ENCODE data around the gene KCNN2.

The KCNN2 gene

DNA sequence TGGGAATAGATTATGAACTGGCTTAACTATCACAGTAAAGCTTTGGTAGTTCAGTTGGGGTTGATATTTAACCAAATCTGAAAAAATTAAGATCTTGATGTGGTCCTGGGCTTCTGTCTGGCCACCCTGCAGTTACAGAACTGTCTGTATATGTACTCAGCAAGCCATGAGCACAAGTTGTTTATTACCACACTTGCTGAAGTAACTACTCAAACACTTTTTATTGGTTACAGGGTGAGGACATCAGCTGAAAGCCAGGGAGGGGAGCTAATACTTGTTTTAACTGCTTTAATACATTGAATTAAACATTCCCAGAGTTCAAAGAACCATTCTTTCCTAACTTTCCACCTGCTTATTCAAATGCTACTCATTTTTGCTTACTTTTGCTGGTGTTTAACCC lies 29.4 kb upstream of the KCNN2 start:
- no peak overlapping the region for H4K8ac ChIP-seq (ENCODE audit: low read depth, low read length)
- no peak overlapping the region for H2BK12ac ChIP-seq (ENCODE audit: low read length)
- H3K36me3 ChIP-seq (ENCODE audit: control insufficient read depth in 1 of 2, insufficient read depth in 2 of 2, low read length in 2 of 2): no peaks in the 10 kb centered on the region
- no peak overlapping the region for H3K23ac ChIP-seq (ENCODE audit: low read length)
- no peak overlapping the region for H3K27ac ChIP-seq (ENCODE audit: low read depth, low read length)
- H3K4ac ChIP-seq (ENCODE audit: low read depth, low read length): no peak overlapping the region
- no peaks in the 10 kb centered on the region for H3K27me3 ChIP-seq (ENCODE audit: insufficient read depth, low read length)
- no peak overlapping the region for H4K12ac ChIP-seq (ENCODE audit: low read depth, low read length)
- H2AK5ac ChIP-seq (ENCODE audit: low read length): no peak overlapping the region
- no peaks in the 10 kb centered on the region for H3K79me1 ChIP-seq (ENCODE audit: low read length)
- DNase-seq: no peak
- H4K91ac ChIP-seq (ENCODE audit: low read depth, low read length): no peak overlapping the region
- no peaks in the 10 kb centered on the region for H3K79me2 ChIP-seq (ENCODE audit: control insufficient read depth, insufficient read depth, low read length, poor library complexity)
- no peak overlapping the region for H2AFZ ChIP-seq (ENCODE audit: insufficient read depth, low read length, poor library complexity)
- H3K9me3 ChIP-seq (ENCODE audit: insufficient read depth, low read depth, low read length): no peaks in the 10 kb centered on the region
- no peaks in the 10 kb centered on the region for H3K4me1 ChIP-seq (ENCODE audit: control insufficient read depth in 1 of 2, insufficient read depth in 2 of 2, low read length in 2 of 2)
- H3K4me2 ChIP-seq (ENCODE audit: low read length): no peak overlapping the region
- H2BK120ac ChIP-seq (ENCODE audit: insufficient read depth, low read length, poor library complexity): no peak overlapping the region
- H3K9ac ChIP-seq (ENCODE audit: low read length): no peak overlapping the region
- H3K18ac ChIP-seq (ENCODE audit: low read length): no peak overlapping the region
- H2BK5ac ChIP-seq (ENCODE audit: low read depth, low read length, poor library complexity): no peak overlapping the region
- H3K4me3 ChIP-seq (ENCODE audit: low read depth, low read length): no peak overlapping the region
- no peak overlapping the region for H3K14ac ChIP-seq (ENCODE audit: low read length)

DNA sequence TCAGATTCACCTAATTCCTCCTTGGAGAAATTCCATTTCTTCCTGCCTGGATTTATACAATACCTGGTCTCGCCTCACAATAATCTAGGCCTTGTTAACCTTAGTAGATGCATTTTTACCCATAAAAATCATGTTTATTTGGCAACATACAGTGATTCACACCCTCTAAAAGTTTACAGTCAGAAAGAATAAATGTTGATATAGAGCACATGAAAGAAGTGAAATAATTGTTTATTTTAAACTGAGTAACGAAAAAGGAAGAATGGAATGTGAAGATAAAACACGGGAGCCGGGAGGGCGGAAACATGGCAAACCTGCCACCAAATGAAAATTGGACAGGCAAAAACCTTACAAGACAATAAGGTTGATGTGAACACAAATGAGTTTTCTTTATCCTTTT lies 28.9 kb upstream of the KCNN2 start:
- Histone ChIP-seq H3K79me2 (ENCODE audit: control insufficient read depth, insufficient read depth, low read length, poor library complexity) (no peaks in the 10 kb centered on the region), H2BK5ac (ENCODE audit: low read depth, low read length, poor library complexity) (no peak overlapping the region), H3K36me3 (ENCODE audit: control insufficient read depth in 1 of 2, insufficient read depth in 2 of 2, low read length in 2 of 2) (no peaks in the 10 kb centered on the region), H3K14ac (ENCODE audit: low read length) (no peak overlapping the region), H4K91ac (ENCODE audit: low read depth, low read length) (no peak overlapping the region), H4K12ac (ENCODE audit: low read depth, low read length) (no peak overlapping the region), H2AK5ac (ENCODE audit: low read length) (no peak overlapping the region), H2BK120ac (ENCODE audit: insufficient read depth, low read length, poor library complexity) (no peak overlapping the region), H4K8ac (ENCODE audit: low read depth, low read length) (no peak overlapping the region), H2AFZ (ENCODE audit: insufficient read depth, low read length, poor library complexity) (no peak overlapping the region), H3K9ac (ENCODE audit: low read length) (no peak overlapping the region), H3K27me3 (ENCODE audit: insufficient read depth, low read length) (no peaks in the 10 kb centered on the region), H3K4me1 (ENCODE audit: control insufficient read depth in 1 of 2, insufficient read depth in 2 of 2, low read length in 2 of 2) (no peaks in the 10 kb centered on the region), H3K4me3 (ENCODE audit: low read depth, low read length) (no peak overlapping the region), H3K9me3 (ENCODE audit: insufficient read depth, low read depth, low read length) (no peaks in the 10 kb centered on the region), H3K79me1 (ENCODE audit: low read length) (no peaks in the 10 kb centered on the region), H3K23ac (ENCODE audit: low read length) (no peak overlapping the region), H3K18ac (ENCODE audit: low read length) (no peak overlapping the region), H3K27ac (ENCODE audit: low read depth, low read length) (no peak overlapping the region), H3K4me2 (ENCODE audit: low read length) (no peak overlapping the region), H2BK12ac (ENCODE audit: low read length) (no peak overlapping the region), H3K4ac (ENCODE audit: low read depth, low read length) (no peak overlapping the region)
- DNase-seq: no peak
- 100% methylated on average over 3 of the region's 5 CpGs for WGBS (ENCODE audit: extremely low coverage, insufficient coverage, insufficient read length)

DNA sequence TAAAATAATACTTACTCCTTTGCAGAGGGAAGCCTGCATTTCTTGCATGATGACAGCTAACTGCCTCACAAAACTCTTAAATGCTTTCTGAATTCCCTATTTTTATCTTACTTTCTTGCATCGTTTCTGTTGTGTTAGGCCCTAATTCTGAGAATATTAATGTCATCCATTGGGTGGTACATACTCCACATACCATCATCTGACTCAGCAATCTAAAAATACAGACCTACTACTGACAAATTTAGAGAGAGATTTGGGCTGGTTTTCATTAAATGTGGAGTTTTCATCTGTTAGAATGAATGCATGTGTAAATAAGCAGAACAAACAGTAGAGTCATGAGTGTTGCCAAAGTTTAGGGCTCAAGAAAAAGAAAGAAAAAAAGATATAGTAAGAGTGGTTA lies 26.5 kb upstream of the KCNN2 start:
- H3K18ac ChIP-seq (ENCODE audit: low read length): no peak overlapping the region
- H3K79me1 ChIP-seq (ENCODE audit: low read length): no peaks in the 10 kb centered on the region
- no peak overlapping the region for H2AFZ ChIP-seq (ENCODE audit: insufficient read depth, low read length, poor library complexity)
- no peaks in the 10 kb centered on the region for H3K9me3 ChIP-seq (ENCODE audit: insufficient read depth, low read depth, low read length)
- no peaks in the 10 kb centered on the region for H3K27me3 ChIP-seq (ENCODE audit: insufficient read depth, low read length)
- H3K36me3 ChIP-seq (ENCODE audit: control insufficient read depth in 1 of 2, insufficient read depth in 2 of 2, low read length in 2 of 2): no peaks in the 10 kb centered on the region
- no peak overlapping the region for H2BK5ac ChIP-seq (ENCODE audit: low read depth, low read length, poor library complexity)
- no peak overlapping the region for H3K4me3 ChIP-seq (ENCODE audit: low read depth, low read length)
- H3K23ac ChIP-seq (ENCODE audit: low read length): no peak overlapping the region
- no peaks in the 10 kb centered on the region for H3K79me2 ChIP-seq (ENCODE audit: control insufficient read depth, insufficient read depth, low read length, poor library complexity)
- no peak overlapping the region for H3K9ac ChIP-seq (ENCODE audit: low read length)
- no peak for DNase-seq
- no peak overlapping the region for H3K4ac ChIP-seq (ENCODE audit: low read depth, low read length)
- H3K4me2 ChIP-seq (ENCODE audit: low read length): no peak overlapping the region
- H2BK120ac ChIP-seq (ENCODE audit: insufficient read depth, low read length, poor library complexity): no peak overlapping the region
- H4K12ac ChIP-seq (ENCODE audit: low read depth, low read length): no peak overlapping the region
- no CpG with 5 or more reads among the region's 1 CpG for WGBS (ENCODE audit: extremely low coverage, insufficient coverage, insufficient read length)
- no peak overlapping the region for H2AK5ac ChIP-seq (ENCODE audit: low read length)
- H3K14ac ChIP-seq (ENCODE audit: low read length): no peak overlapping the region
- no peak overlapping the region for H4K8ac ChIP-seq (ENCODE audit: low read depth, low read length)
- no peaks in the 10 kb centered on the region for H3K4me1 ChIP-seq (ENCODE audit: control insufficient read depth in 1 of 2, insufficient read depth in 2 of 2, low read length in 2 of 2)
- no peak overlapping the region for H4K91ac ChIP-seq (ENCODE audit: low read depth, low read length)
- H2BK12ac ChIP-seq (ENCODE audit: low read length): no peak overlapping the region
- no peak overlapping the region for H3K27ac ChIP-seq (ENCODE audit: low read depth, low read length)

DNA sequence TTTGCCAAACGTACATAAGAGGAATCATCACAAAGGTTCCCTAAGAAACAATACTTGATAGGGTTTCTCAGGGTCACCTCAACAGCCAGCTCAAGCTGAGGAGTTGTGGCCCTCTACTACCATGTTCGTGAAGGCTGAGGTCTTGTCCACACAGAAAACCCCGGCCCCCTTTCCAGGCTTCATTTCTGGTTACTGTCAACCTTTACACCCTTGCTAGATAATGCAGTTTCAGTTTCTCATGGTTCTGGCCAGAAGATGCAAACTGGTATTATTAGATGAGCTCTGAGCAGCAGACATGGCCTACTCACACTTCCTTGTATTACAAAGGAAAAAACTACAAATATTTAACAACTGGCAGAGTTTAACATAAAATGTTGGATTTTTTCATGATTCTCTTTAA lies 22.8 kb upstream of the KCNN2 start:
- Histone ChIP-seq H3K9ac (ENCODE audit: low read length) (no peak overlapping the region), H3K9me3 (ENCODE audit: insufficient read depth, low read depth, low read length) (no peaks in the 10 kb centered on the region), H3K27me3 (ENCODE audit: insufficient read depth, low read length) (no peaks in the 10 kb centered on the region), H3K79me1 (ENCODE audit: low read length) (no peaks in the 10 kb centered on the region), H3K36me3 (ENCODE audit: control insufficient read depth in 1 of 2, insufficient read depth in 2 of 2, low read length in 2 of 2) (no peaks in the 10 kb centered on the region), H4K12ac (ENCODE audit: low read depth, low read length) (no peak overlapping the region), H4K8ac (ENCODE audit: low read depth, low read length) (no peak overlapping the region), H3K4me3 (ENCODE audit: low read depth, low read length) (no peak overlapping the region), H4K91ac (ENCODE audit: low read depth, low read length) (no peak overlapping the region), H3K4me1 (ENCODE audit: control insufficient read depth in 1 of 2, insufficient read depth in 2 of 2, low read length in 2 of 2) (no peaks in the 10 kb centered on the region), H3K79me2 (ENCODE audit: control insufficient read depth, insufficient read depth, low read length, poor library complexity) (no peaks in the 10 kb centered on the region), H3K23ac (ENCODE audit: low read length) (no peak overlapping the region), H3K18ac (ENCODE audit: low read length) (no peak overlapping the region), H2BK120ac (ENCODE audit: insufficient read depth, low read length, poor library complexity) (no peak overlapping the region), H3K4ac (ENCODE audit: low read depth, low read length) (no peak overlapping the region), H3K27ac (ENCODE audit: low read depth, low read length) (no peak overlapping the region), H3K4me2 (ENCODE audit: low read length) (no peak overlapping the region), H3K14ac (ENCODE audit: low read length) (no peak overlapping the region), H2AK5ac (ENCODE audit: low read length) (no peak overlapping the region), H2AFZ (ENCODE audit: insufficient read depth, low read length, poor library complexity) (no peak overlapping the region), H2BK12ac (ENCODE audit: low read length) (no peak overlapping the region), H2BK5ac (ENCODE audit: low read depth, low read length, poor library complexity) (no peak overlapping the region)
- WGBS (ENCODE audit: extremely low coverage, insufficient coverage, insufficient read length): no CpG with 5 or more reads among the region's 3 CpGs
- DNase-seq: no peak

DNA sequence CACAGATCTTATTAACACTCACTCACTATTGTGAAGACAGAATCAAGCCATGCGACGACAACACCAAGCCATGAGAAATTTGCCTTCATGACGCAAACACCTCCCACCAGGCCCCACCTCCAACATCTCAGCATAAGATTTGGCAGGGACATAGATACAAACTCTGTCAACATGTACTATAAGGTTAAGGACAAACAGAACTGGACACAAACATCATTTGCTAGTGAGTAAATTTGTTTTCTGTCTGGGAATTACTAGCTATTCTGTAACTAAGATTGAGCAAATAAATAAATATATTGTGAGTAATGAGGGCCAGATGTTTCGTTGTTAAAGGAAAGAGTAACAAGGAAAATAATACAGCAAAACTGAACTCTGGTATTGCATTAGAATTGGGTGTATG lies 15.7 kb upstream of the KCNN2 start:
- H4K91ac ChIP-seq (ENCODE audit: low read depth, low read length): no peak overlapping the region
- no peak overlapping the region for H3K4me3 ChIP-seq (ENCODE audit: low read depth, low read length)
- no peak for DNase-seq
- H3K79me1 ChIP-seq (ENCODE audit: low read length): no peaks in the 10 kb centered on the region
- H3K4me2 ChIP-seq (ENCODE audit: low read length): no peak overlapping the region
- no peak overlapping the region for H3K9ac ChIP-seq (ENCODE audit: low read length)
- no peak overlapping the region for H3K18ac ChIP-seq (ENCODE audit: low read length)
- no peaks in the 10 kb centered on the region for H3K79me2 ChIP-seq (ENCODE audit: control insufficient read depth, insufficient read depth, low read length, poor library complexity)
- H3K27me3 ChIP-seq (ENCODE audit: insufficient read depth, low read length): no peaks in the 10 kb centered on the region
- H4K12ac ChIP-seq (ENCODE audit: low read depth, low read length): no peak overlapping the region
- no peak overlapping the region for H2BK120ac ChIP-seq (ENCODE audit: insufficient read depth, low read length, poor library complexity)
- H2BK5ac ChIP-seq (ENCODE audit: low read depth, low read length, poor library complexity): no peak overlapping the region
- H3K14ac ChIP-seq (ENCODE audit: low read length): no peak overlapping the region
- no peaks in the 10 kb centered on the region for H3K36me3 ChIP-seq (ENCODE audit: control insufficient read depth in 1 of 2, insufficient read depth in 2 of 2, low read length in 2 of 2)
- H4K8ac ChIP-seq (ENCODE audit: low read depth, low read length): no peak overlapping the region
- WGBS (ENCODE audit: extremely low coverage, insufficient coverage, insufficient read length): no CpG with 5 or more reads among the region's 4 CpGs
- H2AFZ ChIP-seq (ENCODE audit: insufficient read depth, low read length, poor library complexity): no peak overlapping the region
- no peak overlapping the region for H3K4ac ChIP-seq (ENCODE audit: low read depth, low read length)
- no peak overlapping the region for H2AK5ac ChIP-seq (ENCODE audit: low read length)
- no peaks in the 10 kb centered on the region for H3K4me1 ChIP-seq (ENCODE audit: control insufficient read depth in 1 of 2, insufficient read depth in 2 of 2, low read length in 2 of 2)
- H2BK12ac ChIP-seq (ENCODE audit: low read length): no peak overlapping the region
- no peaks in the 10 kb centered on the region for H3K9me3 ChIP-seq (ENCODE audit: insufficient read depth, low read depth, low read length)
- H3K23ac ChIP-seq (ENCODE audit: low read length): no peak overlapping the region
- H3K27ac ChIP-seq (ENCODE audit: low read depth, low read length): no peak overlapping the region
